GM18507 (cell line): ENCODE data around the gene ALK.

Experiments
- DNase-seq: peaks from one replicate; pipeline ENCODE4 v3.0.0; 2011; ENCODE audit warnings: low read depth; ENCODE audit not compliant: insufficient read length; ENCODE audit errors: extremely low spot score
- FAIRE-seq: peaks from 2 replicates; lab custom pipeline; 2011; peaks lifted over from hg19 to GRCh38; lab: Jason Lieb, UNC

ALK gene

GRCh38 chr2:29492701-29493100 is 428.7 kb downstream of the ALK start:
- FAIRE-seq (no peak), DNase-seq (no peak)

- FAIRE-seq (no peak), DNase-seq (no peak)
Observed at GRCh38 chr2:29490045-29490444, 431.3 kb downstream of the ALK start.

GRCh38 chr2:29489568-29489967 is 431.8 kb downstream of the ALK start:
- DNase-seq, result no peak
- FAIRE-seq, result no peak

- DNase-seq, result no peak
- no peak for FAIRE-seq
Observed at GRCh38 chr2:29487967-29488555, 433.3 kb downstream of the ALK start.

GRCh38 chr2:29485631-29486030 is 435.8 kb downstream of the ALK start:
- FAIRE-seq, result no peak
- no peak for DNase-seq

GRCh38 chr2:29485117-29485516 is 436.3 kb downstream of the ALK start:
- no peak for FAIRE-seq

GRCh38 chr2:29482867-29483266 is 438.5 kb downstream of the ALK start:
- FAIRE-seq (no peak), DNase-seq (no peak)

More at GRCh38 chr2:29485117-29485516, 436.3 kb downstream of the ALK start:
- DNase-seq, result no peak

- DNase-seq, result no peak
- FAIRE-seq, result no peak
Observed at GRCh38 chr2:29482348-29482747, 439.0 kb downstream of the ALK start.

GRCh38 chr2:29481313-29481712 is 440.1 kb downstream of the ALK start:
- DNase-seq, result no peak
- FAIRE-seq, result no peak

GRCh38 chr2:29480426-29480825 is 441.0 kb downstream of the ALK start:
- FAIRE-seq (no peak), DNase-seq (no peak)

- no peak for DNase-seq
Observed at GRCh38 chr2:29479401-29479800, 442.0 kb downstream of the ALK start.

GRCh38 chr2:29478641-29479040 is 442.7 kb downstream of the ALK start:
- no peak for FAIRE-seq

More at GRCh38 chr2:29479401-29479800, 442.0 kb downstream of the ALK start:
- FAIRE-seq, result no peak

GRCh38 chr2:29477186-29477585 is 444.2 kb downstream of the ALK start:
- FAIRE-seq (no peak), DNase-seq (no peak)

More at GRCh38 chr2:29478641-29479040, 442.7 kb downstream of the ALK start:
- DNase-seq, result no peak

GRCh38 chr2:29475499-29475898 is 445.9 kb downstream of the ALK start:
- DNase-seq (no peak), FAIRE-seq (no peak)

- FAIRE-seq (no peak), DNase-seq (no peak)
Observed at GRCh38 chr2:29469961-29470360, 451.4 kb downstream of the ALK start.

GRCh38 chr2:29469516-29469915 is 451.9 kb downstream of the ALK start:
- DNase-seq (no peak), FAIRE-seq (no peak)

GRCh38 chr2:29463181-29463900 is 458.0 kb downstream of the ALK start:
- FAIRE-seq (no peak), DNase-seq (no peak)

- no peak for FAIRE-seq
Observed at GRCh38 chr2:29462293-29462692, 459.1 kb downstream of the ALK start.

GRCh38 chr2:29460190-29460589 is 461.2 kb downstream of the ALK start:
- FAIRE-seq (no peak), DNase-seq (no peak)

More at GRCh38 chr2:29462293-29462692, 459.1 kb downstream of the ALK start:
- no peak for DNase-seq

- FAIRE-seq, result no peak
- DNase-seq, result no peak
Observed at GRCh38 chr2:29459445-29460179, 461.8 kb downstream of the ALK start.

GRCh38 chr2:29456429-29456828 is 465.0 kb downstream of the ALK start:
- FAIRE-seq (no peak), DNase-seq (no peak)
